ENCODE measurements around the gene AEBP2. TPM values are rescaled to one million over a fixed set of nuclear protein-coding genes. Genes with fewer than 3 reads are reported as not detected.

Gene AEBP2
- total RNA-seq, 2 donors from 2014 or later = 37.8 to 78.4 TPM

DNA sequence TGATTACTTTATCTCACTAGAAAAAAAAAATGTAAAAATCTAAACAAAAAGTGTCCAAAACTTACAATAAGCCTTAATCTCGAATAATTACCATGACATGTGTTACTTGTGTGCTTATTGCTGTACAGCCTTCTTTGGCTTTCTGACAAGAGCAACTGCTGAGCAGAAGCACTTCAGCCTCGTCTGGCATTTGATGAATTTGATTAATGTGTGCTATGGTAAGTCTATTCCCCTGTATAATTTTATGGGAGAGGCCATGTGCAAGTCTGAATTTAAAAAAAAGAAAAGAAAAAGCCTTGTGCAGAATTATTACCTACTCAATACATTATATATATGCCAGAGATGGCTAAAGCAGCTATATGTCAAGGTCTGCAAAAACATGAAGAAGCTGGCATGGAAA is 113.9 kb downstream of the AEBP2 start:
- no peaks in the 10 kb centered on the region for H3K4me1 ChIP-seq (ENCODE audit: control insufficient read depth, insufficient read depth, low read length)
- no peak overlapping the region for H3K27ac ChIP-seq (ENCODE audit: low read depth, low read length)
- Mint-ChIP-seq H3K9me3 (no peaks in the 10 kb centered on the region), H3K27ac (no peak overlapping the region), H3K4me1 (no peaks in the 10 kb centered on the region), H3K36me3 (ENCODE audit: low read depth) (no peaks in the 10 kb centered on the region), H3K4me3 (no peak overlapping the region), H3K27me3 (ENCODE audit: insufficient read depth) (no peaks in the 10 kb centered on the region)
- H3K9me3 ChIP-seq (ENCODE audit: control insufficient read depth, low read length) = no peaks in the 10 kb centered on the region
- no peak for DNase-seq
- H3K9ac ChIP-seq (ENCODE audit: extremely low read depth, low read length, poor library complexity, severe bottlenecking) = no peak overlapping the region
- no peaks in the 10 kb centered on the region for H3K27me3 ChIP-seq (ENCODE audit: control insufficient read depth, insufficient read depth, low read length, poor library complexity, severe bottlenecking)
- no peaks in the 10 kb centered on the region for H3K36me3 ChIP-seq (ENCODE audit: control insufficient read depth, insufficient read depth, low read length)
- TF ChIP-seq, protein P1, sequence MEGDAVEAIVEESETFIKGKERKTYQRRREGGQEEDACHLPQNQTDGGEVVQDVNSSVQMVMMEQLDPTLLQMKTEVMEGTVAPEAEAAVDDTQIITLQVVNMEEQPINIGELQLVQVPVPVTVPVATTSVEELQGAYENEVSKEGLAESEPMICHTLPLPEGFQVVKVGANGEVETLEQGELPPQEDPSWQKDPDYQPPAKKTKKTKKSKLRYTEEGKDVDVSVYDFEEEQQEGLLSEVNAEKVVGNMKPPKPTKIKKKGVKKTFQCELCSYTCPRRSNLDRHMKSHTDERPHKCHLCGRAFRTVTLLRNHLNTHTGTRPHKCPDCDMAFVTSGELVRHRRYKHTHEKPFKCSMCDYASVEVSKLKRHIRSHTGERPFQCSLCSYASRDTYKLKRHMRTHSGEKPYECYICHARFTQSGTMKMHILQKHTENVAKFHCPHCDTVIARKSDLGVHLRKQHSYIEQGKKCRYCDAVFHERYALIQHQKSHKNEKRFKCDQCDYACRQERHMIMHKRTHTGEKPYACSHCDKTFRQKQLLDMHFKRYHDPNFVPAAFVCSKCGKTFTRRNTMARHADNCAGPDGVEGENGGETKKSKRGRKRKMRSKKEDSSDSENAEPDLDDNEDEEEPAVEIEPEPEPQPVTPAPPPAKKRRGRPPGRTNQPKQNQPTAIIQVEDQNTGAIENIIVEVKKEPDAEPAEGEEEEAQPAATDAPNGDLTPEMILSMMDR (conservative IDR thresholded peaks at IDR 0.05) = no peak
- no peak overlapping the region for H3K4me3 ChIP-seq (ENCODE audit: low read length)
- WGBS, 2 experiments (ENCODE audit: insufficient coverage in 1 of 2, insufficient read length in 1 of 2) = 87 to 92% methylated on average over 2 of the region's 2 CpGs

DNA sequence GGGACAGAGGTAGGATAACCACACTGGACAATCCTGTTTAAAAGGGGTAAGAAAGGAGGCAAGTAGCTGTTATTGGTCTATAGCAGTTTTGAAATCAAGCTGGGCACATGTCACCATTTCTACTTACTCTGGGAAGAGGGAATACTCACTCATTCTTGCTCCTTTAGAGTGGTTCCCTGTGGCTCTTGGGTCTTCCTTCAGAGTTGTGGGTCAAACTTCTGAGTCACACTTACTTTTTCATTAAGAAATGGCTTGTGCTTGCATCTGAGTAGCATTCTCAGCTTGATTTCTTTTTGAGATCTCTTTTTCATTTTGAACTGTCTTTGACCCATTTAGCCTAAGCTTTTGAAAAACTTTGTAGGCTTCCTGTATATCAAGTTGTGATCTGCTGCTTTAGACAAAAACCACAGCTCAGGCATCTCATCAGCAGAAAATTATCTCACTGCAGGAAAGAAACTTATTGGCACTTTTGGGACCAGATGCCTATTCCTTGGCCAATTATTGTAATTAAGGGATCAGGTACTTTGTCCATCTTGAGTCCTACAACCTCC is 122.2 kb downstream of the AEBP2 start:
- TF ChIP-seq, protein P1 (conservative IDR thresholded peaks at IDR 0.05) = no peak
- no peak overlapping the region for H3K4me3 Mint-ChIP-seq
- Histone ChIP-seq H3K27ac (ENCODE audit: low read depth, low read length) (no peak overlapping the region), H3K4me1 (ENCODE audit: control insufficient read depth, insufficient read depth, low read length) (no peaks in the 10 kb centered on the region), H3K36me3 (ENCODE audit: control insufficient read depth, insufficient read depth, low read length) (no peaks in the 10 kb centered on the region), H3K9me3 (ENCODE audit: control insufficient read depth, low read length) (no peaks in the 10 kb centered on the region), H3K27me3 (ENCODE audit: control insufficient read depth, insufficient read depth, low read length, poor library complexity, severe bottlenecking) (no peaks in the 10 kb centered on the region), H3K4me3 (ENCODE audit: low read length) (no peak overlapping the region), H3K9ac (ENCODE audit: extremely low read depth, low read length, poor library complexity, severe bottlenecking) (no peak overlapping the region)
- H3K27me3 Mint-ChIP-seq (ENCODE audit: insufficient read depth) = no peaks in the 10 kb centered on the region
- peaks cover 2% of the 10 kb centered on the region for H3K9me3 Mint-ChIP-seq
- no peak overlapping the region for H3K27ac Mint-ChIP-seq
- no peaks in the 10 kb centered on the region for H3K36me3 Mint-ChIP-seq (ENCODE audit: low read depth)
- H3K4me1 Mint-ChIP-seq = no peaks in the 10 kb centered on the region
- DNase-seq = no peak

Measured in endodermal cell (in vitro differentiated cells).